ENCODE measurements around the gene LRTM2. TPM values are rescaled to one million over a fixed set of nuclear protein-coding genes. Genes with fewer than 3 reads are reported as not detected.
A peak's percentile ranks its signal among the peaks of the same experiment; 100 is the strongest.

LRTM2 gene
- total and polyA plus RNA-seq, 8 donors = not detected

GRCh38 chr12:1841586-1842182 lies 21.3 kb downstream of the LRTM2 start:
- H3K4me3 ChIP-seq = no peak overlapping the region
- H3K36me3 ChIP-seq = no peaks in the 10 kb centered on the region
- no peaks in the 10 kb centered on the region for H3K4me1 ChIP-seq
- WGBS, 2 donors = 65 to 79% methylated on average over 13 of the region's 13 CpGs
- H3K27me3 ChIP-seq = no peaks in the 10 kb centered on the region
- intact Hi-C loops (cut with DNase I) = no loop called here
- FAIRE-seq (no peak), ATAC-seq (no peak), DNase-seq (no peak)
- no peaks in the 10 kb centered on the region for H3K9me3 ChIP-seq
- no peak overlapping the region for H3K27ac ChIP-seq
- TF ChIP-seq, protein P1, sequence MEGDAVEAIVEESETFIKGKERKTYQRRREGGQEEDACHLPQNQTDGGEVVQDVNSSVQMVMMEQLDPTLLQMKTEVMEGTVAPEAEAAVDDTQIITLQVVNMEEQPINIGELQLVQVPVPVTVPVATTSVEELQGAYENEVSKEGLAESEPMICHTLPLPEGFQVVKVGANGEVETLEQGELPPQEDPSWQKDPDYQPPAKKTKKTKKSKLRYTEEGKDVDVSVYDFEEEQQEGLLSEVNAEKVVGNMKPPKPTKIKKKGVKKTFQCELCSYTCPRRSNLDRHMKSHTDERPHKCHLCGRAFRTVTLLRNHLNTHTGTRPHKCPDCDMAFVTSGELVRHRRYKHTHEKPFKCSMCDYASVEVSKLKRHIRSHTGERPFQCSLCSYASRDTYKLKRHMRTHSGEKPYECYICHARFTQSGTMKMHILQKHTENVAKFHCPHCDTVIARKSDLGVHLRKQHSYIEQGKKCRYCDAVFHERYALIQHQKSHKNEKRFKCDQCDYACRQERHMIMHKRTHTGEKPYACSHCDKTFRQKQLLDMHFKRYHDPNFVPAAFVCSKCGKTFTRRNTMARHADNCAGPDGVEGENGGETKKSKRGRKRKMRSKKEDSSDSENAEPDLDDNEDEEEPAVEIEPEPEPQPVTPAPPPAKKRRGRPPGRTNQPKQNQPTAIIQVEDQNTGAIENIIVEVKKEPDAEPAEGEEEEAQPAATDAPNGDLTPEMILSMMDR (IDR thresholded peaks at IDR 0.05) = no peak

GRCh38 chr12:1842183-1842904 lies 22.0 kb downstream of the LRTM2 start:
- H3K36me3 ChIP-seq = no peaks in the 10 kb centered on the region
- no peaks in the 10 kb centered on the region for H3K27me3 ChIP-seq
- FAIRE-seq = no peak
- TF ChIP-seq, protein P1 (IDR thresholded peaks at IDR 0.05) = no peak
- H3K27ac ChIP-seq = no peak overlapping the region
- DNase-seq = peak in 2 of 6 donors; percentile 38 to 40
- H3K9me3 ChIP-seq = no peaks in the 10 kb centered on the region
- H3K4me3 ChIP-seq = no peak overlapping the region
- 56 to 65% methylated on average over 14 to 18 of the region's 18 CpGs for WGBS, 2 donors
- intact Hi-C loops (cut with DNase I) = no loop called here
- ATAC-seq = no peak
- H3K4me1 ChIP-seq = no peaks in the 10 kb centered on the region

GRCh38 chr12:1842905-1843640 lies 22.7 kb downstream of the LRTM2 start:
- no peaks in the 10 kb centered on the region for H3K9me3 ChIP-seq
- H3K4me3 ChIP-seq = no peak overlapping the region
- ATAC-seq (no peak), DNase-seq (peak in 2 of 6 donors; percentile 25 to 40), FAIRE-seq (no peak)
- no peaks in the 10 kb centered on the region for H3K36me3 ChIP-seq
- intact Hi-C loops (cut with DNase I) = no loop called here
- no peaks in the 10 kb centered on the region for H3K4me1 ChIP-seq
- H3K27me3 ChIP-seq = no peaks in the 10 kb centered on the region
- 43 to 47% methylated on average over 16 of the region's 16 CpGs for WGBS, 2 donors
- TF ChIP-seq, protein P1 (IDR thresholded peaks at IDR 0.05) = no peak
- no peak overlapping the region for H3K27ac ChIP-seq

DNA sequence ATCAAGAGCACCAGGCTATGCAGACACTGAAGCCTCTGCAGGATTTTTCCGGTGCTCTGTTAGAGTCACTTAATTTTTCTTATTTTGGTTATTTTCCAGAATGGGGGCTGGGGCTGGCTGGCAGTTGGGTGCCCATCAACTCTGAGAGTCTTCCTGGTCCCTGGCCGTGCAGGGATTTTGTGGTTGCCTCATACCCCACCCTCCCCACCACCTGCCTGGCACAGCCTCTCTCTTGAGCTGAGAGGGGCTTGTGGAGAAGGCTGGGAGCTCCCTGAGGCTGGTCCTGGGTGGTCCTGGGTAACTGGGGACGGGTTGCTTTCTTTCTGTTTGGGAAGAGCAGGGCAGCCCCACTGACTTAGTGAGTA lies 23.3 kb downstream of the LRTM2 start:
- Histone ChIP-seq H3K27ac (no peak overlapping the region), H3K4me3 (no peak overlapping the region), H3K27me3 (no peaks in the 10 kb centered on the region), H3K4me1 (no peaks in the 10 kb centered on the region), H3K9me3 (no peaks in the 10 kb centered on the region), H3K36me3 (no peaks in the 10 kb centered on the region)
- DNase-seq (peak in 1 of 6 donors; percentile 27), FAIRE-seq (no peak), ATAC-seq (no peak)
- WGBS, 2 donors = 45 to 47% methylated on average over 3 of the region's 3 CpGs
- TF ChIP-seq, protein P1 (IDR thresholded peaks at IDR 0.05) = no peak
- intact Hi-C loops (cut with DNase I) = no loop called here
